CD8-positive, alpha-beta memory T cell (primary cell): ENCODE results near the gene MGA. TPM values are rescaled to one million over a fixed set of nuclear protein-coding genes. Genes with fewer than 3 reads are reported as not detected.
A peak's percentile ranks its signal among the peaks of the same experiment; 100 is the strongest.
"Not testable (repeated sequence)": the region's sequence is repeated elsewhere in the genome, so short reads cannot be mapped to it uniquely, and the experiment has no call there.

ENCODE experiments used
- CTCF ChIA-PET: fragments of 350-600 bp; sonication (Branson Sonifier 250); formaldehyde crosslinking; loops from one replicate; lab custom pipeline; 2021; ENCODE audit warnings: antibody characterized with exemption; lab: Charles Lee
- POLR2A ChIA-PET: fragments of 350-600 bp; sonication (Branson Sonifier 250); formaldehyde crosslinking; loops from one replicate; lab custom pipeline; 2021; ENCODE audit warnings: antibody characterized with exemption; lab: Charles Lee
- DNase-seq, 5 donors: peaks; one replicate each; pipeline versions ENCODE4 v3.0.0 to v3.0.0-alpha.2; 2020 to 2022; ENCODE audit warnings: mixed read lengths in 1 of 5
- H3K27ac ChIP-seq: one replicate; pipeline ENCODE4 v1.7.0; 2013; ENCODE audit warnings: low read depth, mild to moderate bottlenecking, low read length, moderate library complexity
- H3K27me3 ChIP-seq: 2 replicates; pipeline ENCODE4 v1.7.0; 2013; ENCODE audit warnings: low read length, mild to moderate bottlenecking; ENCODE audit not compliant: insufficient read depth, poor library complexity, severe bottlenecking
- H3K36me3 ChIP-seq: 2 replicates; pipeline ENCODE4 v1.7.0; 2013; ENCODE audit warnings: mild to moderate bottlenecking, low read length, moderate library complexity; ENCODE audit not compliant: insufficient read depth
- H3K4me1 ChIP-seq: 2 replicates; pipeline ENCODE4 v1.7.0; 2013; ENCODE audit warnings: mild to moderate bottlenecking, low read length, moderate library complexity; ENCODE audit not compliant: insufficient read depth
- H3K4me3 ChIP-seq: 2 replicates; pipeline ENCODE4 v1.7.0; 2013; ENCODE audit warnings: mild to moderate bottlenecking, low read length
- H3K9me3 ChIP-seq: 2 replicates; pipeline ENCODE4 v1.7.0; 2013; ENCODE audit warnings: mild to moderate bottlenecking, low read length
- H3K27ac Mint-ChIP-seq, 8 donors: one replicate each; pipeline ENCODE4 v1.8.0; 2020 to 2021; ENCODE audit warnings: mixed read lengths in 8 of 8, mild to moderate bottlenecking in 6 of 8, inconsistent platforms in 3 of 8, moderate library complexity in 3 of 8
- H3K27me3 Mint-ChIP-seq, 2 donors: one replicate each; pipeline ENCODE4 v1.8.0; 2020 to 2021; ENCODE audit warnings: mixed read lengths in 2 of 2, mild to moderate bottlenecking in 1 of 2, moderate library complexity in 1 of 2
- H3K36me3 Mint-ChIP-seq, 3 donors: one replicate each; pipeline ENCODE4 v1.8.0; 2020 to 2021; ENCODE audit warnings: mixed read lengths in 3 of 3, inconsistent platforms in 1 of 3, mild to moderate bottlenecking in 1 of 3
- H3K4me1 Mint-ChIP-seq, 3 donors: one replicate each; pipeline ENCODE4 v1.8.0; 2020 to 2021; ENCODE audit warnings: mixed read lengths in 3 of 3, inconsistent platforms in 1 of 3, mild to moderate bottlenecking in 1 of 3
- H3K4me3 Mint-ChIP-seq, 7 donors: one replicate each; pipeline ENCODE4 v1.8.0; 2020 to 2021; ENCODE audit warnings: mixed read lengths in 7 of 7, mild to moderate bottlenecking in 6 of 7, moderate library complexity in 4 of 7, inconsistent platforms in 2 of 7
- H3K9me3 Mint-ChIP-seq, 5 donors: one replicate each; pipeline ENCODE4 v1.8.0; 2020 to 2022; ENCODE audit warnings: mixed read lengths in 5 of 5, mild to moderate bottlenecking in 3 of 5, moderate library complexity in 2 of 5, inconsistent platforms in 1 of 5
- polyA plus RNA-seq: library from polyadenylated mRNA; unstranded; fragments of 300-500 nt; fragmentation: Illumina TruSeq; gene quantifications from one replicate; pipeline ENCODE4 v1.2.3, GENCODE V29; 2021
- total RNA-seq, 2 experiments: library from RNA; stranded (reverse); gene quantifications; one replicate each; pipeline ENCODE4 v1.2.3, GENCODE V29; 2021

The MGA gene
- total and polyA plus RNA-seq, 3 experiments from 2014 or later, result 22.5 to 41.5 (median 40.1) TPM

DNA sequence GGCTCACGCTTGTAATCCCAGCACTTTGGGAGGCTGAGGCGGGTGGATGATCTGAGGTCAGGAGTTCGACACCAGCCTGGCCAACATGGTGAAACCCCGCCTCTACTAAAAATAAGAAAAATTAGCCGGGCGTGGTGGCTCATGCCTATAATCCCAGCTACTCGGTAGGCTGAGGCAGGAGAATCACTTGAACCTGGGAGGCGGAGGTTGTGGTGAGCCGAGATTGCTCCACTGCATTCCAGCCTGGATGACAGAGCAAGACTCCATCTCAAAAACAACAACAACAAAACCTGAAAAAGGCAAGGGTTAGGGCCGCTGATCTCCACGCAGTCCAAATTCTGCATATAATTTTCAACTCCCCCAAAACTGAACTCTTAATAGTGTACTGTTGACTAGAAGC, 67.9 kb downstream of the MGA start:
- H3K4me3 Mint-ChIP-seq, H3K27me3 ChIP-seq, POLR2A ChIA-PET, H3K27ac ChIP-seq, H3K9me3 ChIP-seq, H3K4me1 Mint-ChIP-seq, H3K4me3 ChIP-seq, H3K27me3 Mint-ChIP-seq, H3K9me3 Mint-ChIP-seq, H3K4me1 ChIP-seq, H3K27ac Mint-ChIP-seq, DNase-seq: not testable (repeated sequence)
- H3K36me3 Mint-ChIP-seq, result peaks cover 5 to 48% (median 13%) of the 10 kb centered on the region in 3 donors
- CTCF ChIA-PET, result interaction anchor here (1.2 kb wide), 1 partner anchor 84 kb away, joined by 3 read pairs; no protein-coding TSS in a partner anchor
- H3K36me3 ChIP-seq, result peaks cover 17% of the 10 kb centered on the region

DNA sequence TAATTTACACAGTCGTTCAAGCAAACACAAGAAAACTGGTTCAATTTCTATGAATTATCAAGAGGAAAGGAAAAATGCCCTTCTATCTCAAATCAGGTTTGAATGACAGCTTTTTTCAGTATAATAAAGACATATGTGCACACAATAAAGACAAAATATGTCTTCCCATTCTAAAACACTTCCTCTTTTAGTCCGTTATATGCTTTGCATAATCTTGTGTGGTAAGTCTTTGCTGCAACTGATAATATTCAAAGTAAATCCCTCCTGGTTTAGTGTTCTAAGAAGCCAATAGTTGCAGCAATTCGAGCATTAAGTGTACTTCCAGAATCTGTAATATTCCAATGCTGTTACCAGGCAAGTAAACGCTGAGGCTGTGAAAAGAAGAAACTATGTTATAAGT, 70.3 kb downstream of the MGA start:
- DNase-seq, result no peak
- H3K4me3 Mint-ChIP-seq, result no peak overlapping the region
- no peak overlapping the region for H3K27ac ChIP-seq
- POLR2A ChIA-PET, result no interaction called here
- H3K9me3 ChIP-seq, result no peaks in the 10 kb centered on the region
- no peaks in the 10 kb centered on the region for H3K27me3 ChIP-seq
- CTCF ChIA-PET, result interaction anchor here (0.6 kb wide), 1 partner anchor 81 kb away, joined by 3 read pairs; no protein-coding TSS in a partner anchor
- H3K4me1 ChIP-seq, result no peaks in the 10 kb centered on the region
- H3K4me1 Mint-ChIP-seq, result no peaks in the 10 kb centered on the region
- H3K4me3 ChIP-seq, result no peak overlapping the region
- H3K36me3 ChIP-seq, result peaks cover 17% of the 10 kb centered on the region
- H3K9me3 Mint-ChIP-seq, result no peaks in the 10 kb centered on the region
- H3K27ac Mint-ChIP-seq, result peak overlapping the region in 1 of 8 donors; percentile 11
- peaks cover 5 to 65% (median 15%) of the 10 kb centered on the region in 3 donors for H3K36me3 Mint-ChIP-seq
- H3K27me3 Mint-ChIP-seq, result no peaks in the 10 kb centered on the region

DNA sequence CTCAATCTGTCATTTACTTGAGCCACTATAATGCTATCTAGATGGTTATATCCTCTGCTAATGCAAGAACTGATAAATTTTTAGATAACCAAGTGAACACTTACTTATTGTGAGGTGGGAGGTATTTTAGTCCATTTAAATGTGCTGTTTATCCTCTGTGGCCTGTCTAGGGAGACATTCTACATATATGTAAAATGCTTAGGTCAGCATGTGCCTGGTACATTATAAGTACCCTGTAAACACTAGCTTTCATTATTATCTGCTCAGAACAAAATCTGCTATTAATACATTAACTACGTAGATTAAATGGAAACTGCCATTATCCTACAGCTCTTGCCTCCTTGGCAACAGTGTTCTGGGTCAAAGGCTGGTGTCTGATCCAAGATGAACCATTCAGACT, 72.3 kb downstream of the MGA start:
- no peaks in the 10 kb centered on the region for H3K9me3 Mint-ChIP-seq
- no peaks in the 10 kb centered on the region for H3K27me3 Mint-ChIP-seq
- no peak overlapping the region for H3K4me3 Mint-ChIP-seq
- no peaks in the 10 kb centered on the region for H3K9me3 ChIP-seq
- no peaks in the 10 kb centered on the region for H3K4me1 Mint-ChIP-seq
- no peak overlapping the region for H3K4me3 ChIP-seq
- ChIA-PET POLR2A (no interaction called here), CTCF (no interaction called here)
- H3K27ac Mint-ChIP-seq, result no peak overlapping the region
- H3K4me1 ChIP-seq, result no peaks in the 10 kb centered on the region
- peaks cover 27% of the 10 kb centered on the region for H3K36me3 ChIP-seq
- H3K36me3 Mint-ChIP-seq, result peaks cover 5 to 72% (median 15%) of the 10 kb centered on the region in 3 donors
- no peak for DNase-seq
- no peaks in the 10 kb centered on the region for H3K27me3 ChIP-seq
- no peak overlapping the region for H3K27ac ChIP-seq

DNA sequence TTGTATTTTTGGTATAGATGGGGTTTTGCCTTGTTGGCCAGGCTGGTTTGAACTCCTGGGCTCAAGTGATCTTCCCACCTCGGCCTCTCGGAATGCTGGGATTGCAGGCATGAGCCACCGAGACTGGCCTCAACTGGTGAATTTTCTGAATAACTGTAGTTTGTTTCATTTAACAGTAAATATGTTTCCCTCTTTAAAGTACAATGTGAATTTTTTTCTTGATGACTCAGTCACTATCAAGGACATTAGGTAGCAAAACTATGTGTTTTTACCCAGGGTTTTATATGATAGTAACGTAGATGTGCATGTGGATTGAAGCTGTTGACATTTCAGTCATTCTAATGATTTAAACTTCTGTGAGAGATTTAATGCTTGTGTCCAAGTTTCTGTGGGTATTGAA, 73.9 kb downstream of the MGA start:
- peaks cover 0 to 2% (median 0%) of the 10 kb centered on the region in 3 donors for H3K4me1 Mint-ChIP-seq
- H3K27me3 ChIP-seq, result no peaks in the 10 kb centered on the region
- H3K9me3 ChIP-seq, result no peaks in the 10 kb centered on the region
- ChIA-PET POLR2A (no interaction called here), CTCF (no interaction called here)
- no peak overlapping the region for H3K27ac ChIP-seq
- H3K36me3 ChIP-seq, result peaks cover 26% of the 10 kb centered on the region
- H3K4me3 Mint-ChIP-seq, result no peak overlapping the region
- H3K27ac Mint-ChIP-seq, result peak overlapping the region in 3 of 8 donors; percentile 27 to 50 (median 32)
- no peaks in the 10 kb centered on the region for H3K4me1 ChIP-seq
- H3K4me3 ChIP-seq, result no peak overlapping the region
- peaks cover 2 to 74% (median 10%) of the 10 kb centered on the region in 3 donors for H3K36me3 Mint-ChIP-seq
- DNase-seq, result no peak
- no peaks in the 10 kb centered on the region for H3K27me3 Mint-ChIP-seq
- no peaks in the 10 kb centered on the region for H3K9me3 Mint-ChIP-seq

DNA sequence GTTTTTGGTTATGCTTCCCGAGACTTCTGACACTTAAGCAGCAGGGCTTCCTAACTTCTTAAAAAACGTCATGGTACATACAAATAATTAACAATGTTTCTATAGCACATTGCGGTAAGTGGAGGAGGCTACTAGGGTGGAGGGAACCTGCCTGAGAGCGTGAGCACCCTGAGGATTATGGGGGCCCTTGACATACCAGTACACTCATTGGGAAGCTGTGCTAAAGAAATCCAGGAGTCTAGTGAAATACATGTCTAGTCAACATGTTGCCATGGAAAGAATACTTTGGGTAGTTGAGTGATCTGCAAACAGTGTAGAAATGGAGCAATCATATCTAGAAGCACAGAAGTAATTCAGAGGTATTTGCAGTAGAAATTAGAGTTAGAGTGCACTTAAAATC, 74.8 kb downstream of the MGA start:
- CTCF ChIA-PET, result interaction anchor here (1.1 to 1.2 kb wide), 2 partner anchors 39 to 177 kb away, joined by 3 read pairs; no protein-coding TSS in a partner anchor

DNA sequence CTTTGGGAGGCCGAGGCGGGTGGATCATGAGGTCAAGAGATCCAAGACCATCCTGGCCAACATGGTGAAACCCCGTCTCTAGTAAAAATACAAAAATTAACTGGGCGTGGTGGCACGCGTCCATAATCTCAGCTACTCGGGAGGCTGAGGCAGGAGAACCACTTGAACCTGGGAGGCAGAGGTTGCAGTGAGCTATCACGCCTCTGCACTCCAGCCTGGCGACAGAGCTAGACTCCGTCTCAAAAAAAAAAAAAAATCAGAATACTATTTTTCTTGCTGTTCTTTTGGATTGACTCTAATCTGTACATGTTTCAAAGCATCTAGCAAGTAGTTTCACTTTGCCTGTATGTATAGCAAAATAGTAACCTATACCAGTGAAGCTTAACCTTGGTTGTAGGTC, 75.3 kb downstream of the MGA start:
- H3K27me3 ChIP-seq, H3K4me3 Mint-ChIP-seq, H3K4me1 Mint-ChIP-seq, H3K4me1 ChIP-seq, H3K27ac Mint-ChIP-seq, H3K27ac ChIP-seq, H3K9me3 Mint-ChIP-seq, H3K4me3 ChIP-seq, H3K27me3 Mint-ChIP-seq, POLR2A ChIA-PET, H3K9me3 ChIP-seq, DNase-seq: not testable (repeated sequence)
- peaks cover 31% of the 10 kb centered on the region for H3K36me3 ChIP-seq
- CTCF ChIA-PET, result interaction anchor here (1.1 to 1.2 kb wide), 2 partner anchors 40 to 178 kb away, joined by 3 read pairs; no protein-coding TSS in a partner anchor
- peaks cover 0 to 79% (median 11%) of the 10 kb centered on the region in 3 donors for H3K36me3 Mint-ChIP-seq

More for the DNA sequence above, 74.8 kb downstream of the MGA start:
- no peaks in the 10 kb centered on the region for H3K27me3 ChIP-seq
- peaks cover 0 to 79% (median 11%) of the 10 kb centered on the region in 3 donors for H3K36me3 Mint-ChIP-seq
- no peak overlapping the region for H3K4me3 ChIP-seq
- DNase-seq, result no peak
- no peak overlapping the region for H3K4me3 Mint-ChIP-seq
- H3K4me1 ChIP-seq, result no peaks in the 10 kb centered on the region
- no peaks in the 10 kb centered on the region for H3K9me3 ChIP-seq
- H3K27ac Mint-ChIP-seq, result peak overlapping the region in 1 of 8 donors; percentile 38
- POLR2A ChIA-PET, result no interaction called here
- H3K27ac ChIP-seq, result no peak overlapping the region
- no peaks in the 10 kb centered on the region for H3K9me3 Mint-ChIP-seq
- H3K4me1 Mint-ChIP-seq, result peaks cover 0 to 2% (median 0%) of the 10 kb centered on the region in 3 donors
- H3K36me3 ChIP-seq, result peaks cover 31% of the 10 kb centered on the region
- no peaks in the 10 kb centered on the region for H3K27me3 Mint-ChIP-seq

DNA sequence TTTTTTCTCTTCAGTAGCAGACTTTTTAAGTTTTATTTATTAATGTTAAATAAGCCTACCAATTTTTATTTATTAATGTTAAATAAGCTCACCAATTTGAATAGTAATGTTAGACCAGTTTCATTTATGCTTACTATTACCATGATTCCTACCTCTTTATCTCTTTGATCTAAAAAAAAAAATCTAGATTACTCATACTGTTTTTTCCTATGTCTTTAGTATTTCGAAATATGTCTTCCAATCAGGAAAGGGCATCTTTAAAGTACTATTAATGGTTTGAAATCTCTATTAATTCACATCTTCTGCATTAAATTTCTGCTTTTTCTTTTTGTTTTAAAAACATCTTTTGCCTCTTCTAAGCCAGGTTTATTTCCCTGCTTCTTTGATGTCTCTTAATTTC, 86.6 kb downstream of the MGA start:
- no peaks in the 10 kb centered on the region for H3K9me3 ChIP-seq
- H3K9me3 Mint-ChIP-seq, result no peaks in the 10 kb centered on the region
- no peak overlapping the region for H3K4me3 Mint-ChIP-seq
- H3K4me1 Mint-ChIP-seq, result peaks cover 3 to 8% (median 3%) of the 10 kb centered on the region in 3 donors
- ChIA-PET POLR2A (no interaction called here), CTCF (no interaction called here)
- H3K4me3 ChIP-seq, result no peak overlapping the region
- H3K27me3 Mint-ChIP-seq, result no peaks in the 10 kb centered on the region
- no peaks in the 10 kb centered on the region for H3K27me3 ChIP-seq
- DNase-seq, result no peak
- H3K4me1 ChIP-seq, result no peaks in the 10 kb centered on the region
- H3K27ac ChIP-seq, result no peak overlapping the region
- H3K36me3 Mint-ChIP-seq, result peaks cover 0 to 72% (median 23%) of the 10 kb centered on the region in 3 donors
- peak overlapping the region in 2 of 8 donors; percentile 29 to 61 for H3K27ac Mint-ChIP-seq
- H3K36me3 ChIP-seq, result peaks cover 17% of the 10 kb centered on the region

DNA sequence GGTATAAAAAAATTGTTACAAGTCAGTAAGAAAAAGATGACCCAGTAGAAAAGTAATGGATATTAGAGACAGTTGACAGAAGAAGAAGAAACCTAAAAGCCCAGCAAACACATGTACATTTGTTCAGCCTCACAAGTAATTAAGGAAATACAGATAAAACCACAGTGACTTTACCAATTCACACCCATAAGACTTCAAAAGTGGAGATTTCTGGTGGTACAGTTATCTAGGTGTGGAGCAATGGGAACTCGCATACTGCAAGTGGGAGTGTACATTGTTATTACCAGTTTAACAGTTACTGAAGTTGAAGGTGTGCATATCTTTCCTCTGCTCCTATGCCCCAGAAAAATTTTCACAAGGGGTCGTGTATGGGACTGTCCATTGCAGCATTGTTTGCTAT, 96.0 kb downstream of the MGA start:
- ChIA-PET POLR2A (no interaction called here), CTCF (no interaction called here)
- no peak overlapping the region for H3K27ac ChIP-seq
- no peak overlapping the region for H3K4me3 ChIP-seq
- Mint-ChIP-seq H3K27ac (no peak overlapping the region), H3K4me1 (peaks cover 0 to 5% (median 5%) of the 10 kb centered on the region in 3 donors), H3K36me3 (peaks cover 0 to 71% (median 15%) of the 10 kb centered on the region in 3 donors), H3K27me3 (peaks cover 0 to 1% of the 10 kb centered on the region in 2 donors), H3K4me3 (no peak overlapping the region), H3K9me3 (no peaks in the 10 kb centered on the region)
- no peaks in the 10 kb centered on the region for H3K27me3 ChIP-seq
- H3K9me3 ChIP-seq, result no peaks in the 10 kb centered on the region
- DNase-seq, result no peak
- peaks cover 34% of the 10 kb centered on the region for H3K36me3 ChIP-seq
- no peaks in the 10 kb centered on the region for H3K4me1 ChIP-seq
